ENCODE results near the gene CCNL1. TPM values are rescaled to one million over a fixed set of nuclear protein-coding genes. Genes with fewer than 3 reads are reported as not detected.

The CCNL1 gene
- total and polyA plus RNA-seq, 2 of the 8 experiments (the other 6 are each of a cell fraction or from before 2014, with no cell fraction given) = 64.5 to 68.6 TPM

- TF ChIP-seq CHD2 (IDR thresholded peaks at IDR 0.05; ENCODE audit: low read length) (no peak), TAF7 (optimal IDR thresholded peaks at IDR 0.05; ENCODE audit: borderline replicate concordance, low read depth, low read length) (peak; percentile 33), RAD21 (IDR thresholded peaks at IDR 0.05 in 1 of 2, conservative IDR thresholded peaks at IDR 0.05 in 1 of 2; ENCODE audit: low read depth in 2 of 2, low read length in 2 of 2) (peak in 1 of 2 experiments; percentile 25; a peak in 1 of 4 replicates), SRF (IDR thresholded peaks at IDR 0.05; ENCODE audit: low read depth, low read length) (no peak), BCL11A (IDR thresholded peaks at IDR 0.05; ENCODE audit: low read depth in 2 of 2, low read length in 2 of 2) (peak in 1 of 2 experiments; percentile 21), ATF2 (IDR thresholded peaks at IDR 0.05; ENCODE audit: low read length) (0 out of 2 replicates have a peak, but pooled peaks have one; percentile 56), SIN3A (conservative IDR thresholded peaks at IDR 0.05 in 1 of 2, IDR thresholded peaks at IDR 0.05 in 1 of 2; ENCODE audit: low read depth in 1 of 2, low read length in 2 of 2) (0 out of 4 replicates have a peak, but pooled peaks of 1 of the 2 experiments have one; percentile 44), SP1 (IDR thresholded peaks at IDR 0.05; ENCODE audit: low read depth, low read length) (peak; percentile 98), KDM1A (IDR thresholded peaks at IDR 0.05; ENCODE audit: borderline replicate concordance, low read length) (peak; percentile 27; the same call in 1 of the 2 replicates), TBP (IDR thresholded peaks at IDR 0.05; ENCODE audit: low read depth, low read length) (peak; percentile 30; the same call in 1 of the 2 replicates), POLR2AphosphoS5 (IDR thresholded peaks at IDR 0.05; ENCODE audit: low read depth, low read length) (0 out of 2 replicates have a peak, but pooled peaks have one; percentile 58), ATF3 (IDR thresholded peaks at IDR 0.05; ENCODE audit: insufficient read depth, low read depth, low read length) (no peak), EGR1 (IDR thresholded peaks at IDR 0.05; ENCODE audit: borderline replicate concordance, low read depth, low read length) (peak; percentile 60), POU5F1 (IDR thresholded peaks at IDR 0.05; ENCODE audit: low read depth, low read length) (no peak), EP300 (IDR thresholded peaks at IDR 0.05; ENCODE audit: borderline replicate concordance in 1 of 2, low read depth in 2 of 2, low read length in 2 of 2) (peak; percentile 4 to 95), ASH2L (IDR thresholded peaks at IDR 0.05; ENCODE audit: low read length) (peak; percentile 50)
These were observed 54.9 kb downstream of the CCNL1 start (continued) for GRCh38 chr3:157104928-157105652.
